ENCODE measurements around the gene ATG101. TPM values are rescaled to one million over a fixed set of nuclear protein-coding genes. Genes with fewer than 3 reads are reported as not detected.

ATG101 gene
- total and polyA plus RNA-seq, 9 of the 15 experiments (the other 6 are each of a cell fraction or from before 2014, with no cell fraction given) = 2.9 to 52.4 (median 29.7) TPM

DNA sequence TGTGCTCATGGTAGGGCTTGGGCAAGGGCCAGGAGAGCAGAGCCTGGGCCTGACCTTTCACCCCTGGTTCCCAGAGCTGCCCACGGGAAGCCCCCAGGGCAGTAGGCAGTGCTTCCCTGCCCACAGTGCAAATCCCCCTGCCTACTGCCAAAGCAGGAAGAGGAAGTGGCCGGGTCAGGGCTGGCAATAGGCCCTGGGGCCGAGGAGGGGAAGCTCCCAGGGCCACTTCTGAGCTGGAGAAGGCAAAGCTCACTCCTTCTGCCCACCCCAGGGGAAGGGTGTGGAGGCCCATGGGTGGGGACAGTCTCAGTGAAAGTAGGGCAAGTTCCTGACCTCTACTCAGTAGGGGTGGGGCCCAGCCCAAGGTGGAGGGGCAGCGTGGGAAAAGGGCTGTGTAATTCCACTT, 24.0 kb upstream of the ATG101 start:
- H3K4me1 ChIP-seq (replicated peaks in 1 of 2; ENCODE audit: control insufficient read depth in 2 of 2, insufficient read depth in 2 of 2, low read length in 2 of 2) = peaks cover 9 to 37% of the 10 kb centered on the region in 2 experiments
- BruUV-seq (replicated peaks) = no TSS peak
- 19% methylated on average over 2 of the region's 4 CpGs for WGBS (ENCODE audit: insufficient coverage, low coverage, missing lambda C conversion rate)
- ATAC-seq = no peak
- H3K9ac ChIP-seq (ENCODE audit: insufficient read depth in 1 of 2, low read depth in 2 of 2, low read length in 2 of 2) = peak overlapping the region in 1 of 2 experiments; percentile 68; a peak in 2 of 4 replicates
- no peak for DNase-seq (ENCODE audit: extremely low read depth in 1 of 4, low spot score in 3 of 4)
- H3K4me2 ChIP-seq (ENCODE audit: insufficient read depth, low read length) = no peak overlapping the region; the same call in 1 of the 2 replicates
- POLR2A ChIA-PET = interaction anchor here (0.5 to 1.3 kb wide), 4 partner anchors 10 to 571 kb away, joined by 3 to 5 read pairs (median 4); no protein-coding TSS in a partner anchor
- no peaks in the 10 kb centered on the region for H3K36me3 ChIP-seq (ENCODE audit: control insufficient read depth, insufficient read depth, low read length)
- H3K79me2 ChIP-seq (ENCODE audit: control insufficient read depth, insufficient read depth, low read length) = no peaks in the 10 kb centered on the region
- no peaks in the 10 kb centered on the region for H3K9me3 ChIP-seq (replicated peaks; ENCODE audit: control insufficient read depth, insufficient read depth, low read depth, low read length)
- no peaks in the 10 kb centered on the region for H3K27me3 ChIP-seq (ENCODE audit: control insufficient read depth in 2 of 2, insufficient read depth in 2 of 2, low read length in 2 of 2)
- in situ Hi-C loops (cut with MboI) (no loop called here), intact Hi-C loops (cut with micrococcal nuclease) (no loop called here)
- no peaks in the 10 kb centered on the region for H3K9me1 ChIP-seq (ENCODE audit: control insufficient read depth, insufficient read depth, low read length)
- CTCF ChIA-PET (ENCODE audit: low intra/inter-chr PET ratio) = no interaction called here
- no peak overlapping the region for H3K4me3 ChIP-seq
- H2AFZ ChIP-seq (ENCODE audit: low read depth, low read length) = no peak overlapping the region
- TF ChIP-seq NR2C1 (IDR thresholded peaks at IDR 0.05) = no peak
- 0 out of 2 replicates have a peak, but pooled peaks have one; percentile 19 for TF ChIP-seq NR2C1 (tag; IDR thresholded peaks at IDR 0.05)
- TF ChIP-seq CBFA2T2 (conservative IDR thresholded peaks at IDR 0.05) = no peak
- TF ChIP-seq SPI1 (IDR thresholded peaks at IDR 0.05; ENCODE audit: borderline replicate concordance, low read depth, low read length) = peak; percentile 81
- no peak for FAIRE-seq
- H4K20me1 ChIP-seq (replicated peaks; ENCODE audit: control insufficient read depth, insufficient read depth, low read length) = no peaks in the 10 kb centered on the region
- no peak overlapping the region for H3K27ac ChIP-seq (ENCODE audit: extremely low read depth, low read depth, low read length)

DNA sequence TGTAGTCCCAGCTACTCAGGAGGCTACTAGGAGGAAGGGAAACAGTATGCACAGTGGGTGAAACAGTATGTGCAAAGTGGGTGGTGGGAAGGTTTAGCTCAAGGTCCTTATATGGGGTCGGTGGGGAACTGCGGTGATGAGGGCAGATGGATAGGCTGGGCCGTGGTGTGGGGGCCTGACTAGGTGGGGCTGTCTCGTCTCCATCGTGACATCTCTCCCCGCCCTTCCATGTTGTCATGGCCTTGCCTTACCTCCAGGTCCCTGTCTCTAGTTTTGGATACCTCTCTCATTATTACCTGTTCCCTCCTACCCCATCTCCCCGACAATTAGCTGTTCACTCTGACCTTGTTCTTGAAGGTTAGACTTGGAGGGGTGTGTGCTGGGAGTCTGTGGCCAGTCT, 22.9 kb upstream of the ATG101 start:
- H3K9ac ChIP-seq (ENCODE audit: insufficient read depth in 1 of 2, low read depth in 2 of 2, low read length in 2 of 2) = peak overlapping the region in 1 of 2 experiments; percentile 39; a peak in 1 of 4 replicates
- no peaks in the 10 kb centered on the region for H3K36me3 ChIP-seq (ENCODE audit: control insufficient read depth, insufficient read depth, low read length)
- no peaks in the 10 kb centered on the region for H3K9me1 ChIP-seq (ENCODE audit: control insufficient read depth, insufficient read depth, low read length)
- in situ Hi-C loops (cut with MboI) = no loop called here
- no peak overlapping the region for H3K27ac ChIP-seq (ENCODE audit: extremely low read depth, low read depth, low read length)
- no peak for ATAC-seq
- H4K20me1 ChIP-seq (replicated peaks; ENCODE audit: control insufficient read depth, insufficient read depth, low read length) = no peaks in the 10 kb centered on the region
- no TSS peak for BruUV-seq (replicated peaks)
- no peak overlapping the region for H3K4me3 ChIP-seq
- no peak overlapping the region for H2AFZ ChIP-seq (ENCODE audit: low read depth, low read length)
- intact Hi-C loops (cut with micrococcal nuclease) = no loop called here
- ChIA-PET CTCF (ENCODE audit: low intra/inter-chr PET ratio) (no interaction called here), POLR2A (interaction anchor here (0.7 kb wide), 1 partner anchor 76 kb away, joined by 5 read pairs; no protein-coding TSS in a partner anchor)
- no peak for DNase-seq (ENCODE audit: extremely low read depth in 1 of 4, low spot score in 3 of 4)
- H3K4me2 ChIP-seq (ENCODE audit: insufficient read depth, low read length) = no peak overlapping the region
- H3K79me2 ChIP-seq (ENCODE audit: control insufficient read depth, insufficient read depth, low read length) = no peaks in the 10 kb centered on the region
- H3K4me1 ChIP-seq (replicated peaks in 1 of 2; ENCODE audit: control insufficient read depth in 2 of 2, insufficient read depth in 2 of 2, low read length in 2 of 2) = peaks cover 15 to 40% of the 10 kb centered on the region in 2 experiments
- H3K27me3 ChIP-seq (ENCODE audit: control insufficient read depth in 2 of 2, insufficient read depth in 2 of 2, low read length in 2 of 2) = no peaks in the 10 kb centered on the region
- WGBS (ENCODE audit: insufficient coverage, low coverage, missing lambda C conversion rate) = 62% methylated on average over 6 of the region's 7 CpGs
- no peaks in the 10 kb centered on the region for H3K9me3 ChIP-seq (replicated peaks; ENCODE audit: control insufficient read depth, insufficient read depth, low read depth, low read length)
- no peak for FAIRE-seq
- TF ChIP-seq, protein P1, sequence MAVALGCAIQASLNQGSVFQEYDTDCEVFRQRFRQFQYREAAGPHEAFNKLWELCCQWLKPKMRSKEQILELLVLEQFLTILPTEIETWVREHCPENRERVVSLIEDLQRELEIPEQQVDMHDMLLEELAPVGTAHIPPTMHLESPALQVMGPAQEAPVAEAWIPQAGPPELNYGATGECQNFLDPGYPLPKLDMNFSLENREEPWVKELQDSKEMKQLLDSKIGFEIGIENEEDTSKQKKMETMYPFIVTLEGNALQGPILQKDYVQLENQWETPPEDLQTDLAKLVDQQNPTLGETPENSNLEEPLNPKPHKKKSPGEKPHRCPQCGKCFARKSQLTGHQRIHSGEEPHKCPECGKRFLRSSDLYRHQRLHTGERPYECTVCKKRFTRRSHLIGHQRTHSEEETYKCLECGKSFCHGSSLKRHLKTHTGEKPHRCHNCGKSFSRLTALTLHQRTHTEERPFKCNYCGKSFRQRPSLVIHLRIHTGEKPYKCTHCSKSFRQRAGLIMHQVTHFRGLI (CRISPR knock-in tag; IDR thresholded peaks at IDR 0.05) = no peak
- TF ChIP-seq, protein P2, sequence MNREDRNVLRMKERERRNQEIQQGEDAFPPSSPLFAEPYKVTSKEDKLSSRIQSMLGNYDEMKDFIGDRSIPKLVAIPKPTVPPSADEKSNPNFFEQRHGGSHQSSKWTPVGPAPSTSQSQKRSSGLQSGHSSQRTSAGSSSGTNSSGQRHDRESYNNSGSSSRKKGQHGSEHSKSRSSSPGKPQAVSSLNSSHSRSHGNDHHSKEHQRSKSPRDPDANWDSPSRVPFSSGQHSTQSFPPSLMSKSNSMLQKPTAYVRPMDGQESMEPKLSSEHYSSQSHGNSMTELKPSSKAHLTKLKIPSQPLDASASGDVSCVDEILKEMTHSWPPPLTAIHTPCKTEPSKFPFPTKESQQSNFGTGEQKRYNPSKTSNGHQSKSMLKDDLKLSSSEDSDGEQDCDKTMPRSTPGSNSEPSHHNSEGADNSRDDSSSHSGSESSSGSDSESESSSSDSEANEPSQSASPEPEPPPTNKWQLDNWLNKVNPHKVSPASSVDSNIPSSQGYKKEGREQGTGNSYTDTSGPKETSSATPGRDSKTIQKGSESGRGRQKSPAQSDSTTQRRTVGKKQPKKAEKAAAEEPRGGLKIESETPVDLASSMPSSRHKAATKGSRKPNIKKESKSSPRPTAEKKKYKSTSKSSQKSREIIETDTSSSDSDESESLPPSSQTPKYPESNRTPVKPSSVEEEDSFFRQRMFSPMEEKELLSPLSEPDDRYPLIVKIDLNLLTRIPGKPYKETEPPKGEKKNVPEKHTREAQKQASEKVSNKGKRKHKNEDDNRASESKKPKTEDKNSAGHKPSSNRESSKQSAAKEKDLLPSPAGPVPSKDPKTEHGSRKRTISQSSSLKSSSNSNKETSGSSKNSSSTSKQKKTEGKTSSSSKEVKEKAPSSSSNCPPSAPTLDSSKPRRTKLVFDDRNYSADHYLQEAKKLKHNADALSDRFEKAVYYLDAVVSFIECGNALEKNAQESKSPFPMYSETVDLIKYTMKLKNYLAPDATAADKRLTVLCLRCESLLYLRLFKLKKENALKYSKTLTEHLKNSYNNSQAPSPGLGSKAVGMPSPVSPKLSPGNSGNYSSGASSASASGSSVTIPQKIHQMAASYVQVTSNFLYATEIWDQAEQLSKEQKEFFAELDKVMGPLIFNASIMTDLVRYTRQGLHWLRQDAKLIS (CRISPR knock-in tag; IDR thresholded peaks at IDR 0.05) = no peak
- no peak for TF ChIP-seq HLTF (IDR thresholded peaks at IDR 0.05)
- TF ChIP-seq, protein P3, sequence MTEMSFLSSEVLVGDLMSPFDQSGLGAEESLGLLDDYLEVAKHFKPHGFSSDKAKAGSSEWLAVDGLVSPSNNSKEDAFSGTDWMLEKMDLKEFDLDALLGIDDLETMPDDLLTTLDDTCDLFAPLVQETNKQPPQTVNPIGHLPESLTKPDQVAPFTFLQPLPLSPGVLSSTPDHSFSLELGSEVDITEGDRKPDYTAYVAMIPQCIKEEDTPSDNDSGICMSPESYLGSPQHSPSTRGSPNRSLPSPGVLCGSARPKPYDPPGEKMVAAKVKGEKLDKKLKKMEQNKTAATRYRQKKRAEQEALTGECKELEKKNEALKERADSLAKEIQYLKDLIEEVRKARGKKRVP (CRISPR knock-in tag; IDR thresholded peaks at IDR 0.05) = no peak
- no peak for TF ChIP-seq ASH1L (IDR thresholded peaks at IDR 0.05; ENCODE audit: borderline replicate concordance, low read depth, partially characterized antibody)
- TF ChIP-seq ZNF124 (CRISPR knock-in tag; IDR thresholded peaks at IDR 0.05) = no peak
- TF ChIP-seq ZNF140 (CRISPR knock-in tag; IDR thresholded peaks at IDR 0.05) = no peak

All from K562 (cell line).